IMR-90 (cell line): ENCODE results near the gene TECTB. TPM values are rescaled to one million over a fixed set of nuclear protein-coding genes. Genes with fewer than 3 reads are reported as not detected.

Source experiments
- ATAC-seq: fragments of 200-7000 bp; cut with Tn5 transposase; 2 replicates; pipeline ENCODE4 v1.9.1; 2020; ENCODE audit warnings: low read depth, mild to moderate bottlenecking, moderate library complexity
- BruUV-seq: library from RNA; stranded (reverse); fragments of 400-500 nt; replicated peaks from 2 replicates; lab custom pipeline; 2021; lab: Mats Ljungman, UMichigan
- CTCF ChIA-PET: fragments of 300-600 bp; formaldehyde crosslinking; extraction: SDS; loops from one replicate; lab custom pipeline; 2021; ENCODE audit warnings: antibody characterized with exemption; lab: Yijun Ruan, JAX
- POLR2A ChIA-PET: fragments of 300-600 bp; sonication (Branson Sonifier 250); formaldehyde crosslinking; loops from one replicate; lab custom pipeline; 2022; ENCODE audit warnings: antibody characterized with exemption; ENCODE audit not compliant: unreplicated experiment; lab: Charles Lee
- DNase-seq: peaks from one replicate; pipeline ENCODE4 v3.0.0; 2013
- H2AFZ ChIP-seq: replicated peaks from 2 replicates; pipeline ENCODE3; 2013; ENCODE audit warnings: low read length, mild to moderate bottlenecking; ENCODE audit not compliant: poor library complexity
- H2AK5ac ChIP-seq: 2 replicates; pipeline ENCODE4 v1.6.1; 2013; ENCODE audit warnings: low read depth, low read length, inconsistent platforms
- H2AK9ac ChIP-seq: replicated peaks from 2 replicates; pipeline ENCODE3; 2013; ENCODE audit warnings: mild to moderate bottlenecking, low read depth, low read length, moderate library complexity; ENCODE audit not compliant: poor library complexity
- H2BK120ac ChIP-seq: 2 replicates; pipeline ENCODE4 v1.6.1; 2013; ENCODE audit warnings: low read depth, low read length, inconsistent platforms
- H2BK15ac ChIP-seq: 3 replicates; pipeline ENCODE4 v1.6.1; 2013; ENCODE audit warnings: low read depth, low read length, inconsistent platforms
- H2BK20ac ChIP-seq: 2 replicates; pipeline ENCODE4 v1.6.1; 2013; ENCODE audit warnings: low read depth, mild to moderate bottlenecking, inconsistent platforms, low read length, moderate library complexity
- H2BK5ac ChIP-seq: 2 replicates; pipeline ENCODE4 v1.6.1; 2013; ENCODE audit warnings: mild to moderate bottlenecking, low read depth, low read length, inconsistent platforms; ENCODE audit not compliant: poor library complexity, severe bottlenecking
- H3K14ac ChIP-seq: replicated peaks from 2 replicates; pipeline ENCODE4 v1.6.1; 2013; ENCODE audit warnings: low read depth, low read length, inconsistent platforms
- H3K18ac ChIP-seq: 2 replicates; pipeline ENCODE4 v1.6.1; 2013; ENCODE audit warnings: low read depth, low read length, control low read depth
- H3K23ac ChIP-seq: 2 replicates; pipeline ENCODE4 v1.6.1; 2013; ENCODE audit warnings: low read depth, low read length, inconsistent platforms
- H3K27ac ChIP-seq: 2 replicates; pipeline ENCODE4 v1.5.1; 2013; ENCODE audit warnings: mild to moderate bottlenecking, control low read depth, low read length; ENCODE audit not compliant: insufficient read depth
- H3K27me3 ChIP-seq: 2 replicates; pipeline ENCODE4 v1.6.1; 2013; ENCODE audit warnings: low read length; ENCODE audit not compliant: control insufficient read depth, insufficient read depth
- H3K36me3 ChIP-seq: 2 replicates; pipeline ENCODE4 v1.6.1; 2013; ENCODE audit warnings: low read length, mixed read lengths; ENCODE audit not compliant: control insufficient read depth, insufficient read depth
- H3K4ac ChIP-seq: 2 replicates; pipeline ENCODE4 v1.6.1; 2013; ENCODE audit warnings: low read depth, low read length, inconsistent platforms
- H3K4me1 ChIP-seq: 2 replicates; pipeline ENCODE4 v1.6.1; 2013; ENCODE audit warnings: low read length, mixed read lengths; ENCODE audit not compliant: control insufficient read depth, insufficient read depth
- H3K4me2 ChIP-seq: 2 replicates; pipeline ENCODE4 v1.6.1; 2013; ENCODE audit warnings: low read depth, mild to moderate bottlenecking, control low read depth, low read length, moderate library complexity
- H3K4me3 ChIP-seq: 2 replicates; pipeline ENCODE4 v1.5.1; 2013; ENCODE audit warnings: low read depth, mild to moderate bottlenecking, control low read depth, low read length, moderate library complexity; ENCODE audit not compliant: insufficient read depth
- H3K56ac ChIP-seq: 2 replicates; pipeline ENCODE4 v1.6.1; 2013; ENCODE audit warnings: low read length, inconsistent platforms; ENCODE audit not compliant: insufficient read depth; ENCODE audit errors: extremely low read depth
- H3K79me1 ChIP-seq, 2 experiments: 2 replicates each; pipeline ENCODE4 v1.6.1; 2013; ENCODE audit warnings: low read length in 2 of 2, inconsistent platforms in 1 of 2, low read depth in 1 of 2
- H3K9ac ChIP-seq: 2 replicates; pipeline ENCODE4 v1.6.1; 2013; ENCODE audit warnings: low read depth, low read length, control low read depth
- H3K9me1 ChIP-seq: 2 replicates; pipeline ENCODE4 v1.6.1; 2013; ENCODE audit warnings: low read length, inconsistent platforms; ENCODE audit not compliant: insufficient read depth
- H3K9me3 ChIP-seq: 2 replicates; pipeline ENCODE4 v1.6.1; 2013; ENCODE audit warnings: low read length; ENCODE audit not compliant: control insufficient read depth, insufficient read depth
- H4K20me1 ChIP-seq: 2 replicates; pipeline ENCODE4 v1.6.1; 2013; ENCODE audit warnings: low read length, inconsistent platforms; ENCODE audit not compliant: insufficient read depth
- H4K5ac ChIP-seq: 2 replicates; pipeline ENCODE4 v1.6.1; 2013; ENCODE audit warnings: mild to moderate bottlenecking, low read depth, low read length, control low read depth
- H4K8ac ChIP-seq, 2 experiments: 2 replicates each; pipeline ENCODE4 v1.6.1; 2013; ENCODE audit warnings: low read depth in 2 of 2, low read length in 2 of 2, control low read depth in 1 of 2, inconsistent platforms in 1 of 2
- H4K91ac ChIP-seq: 2 replicates; pipeline ENCODE4 v1.6.1; 2013; ENCODE audit warnings: low read depth, low read length, inconsistent platforms; ENCODE audit not compliant: insufficient read depth
- BHLHE40 ChIP-seq: fragments of 150-350 bp; IDR thresholded peaks from 2 replicates; pipeline ENCODE4 v1.6.1; 2016; ENCODE audit warnings: mild to moderate bottlenecking, low read depth, low read length
- CEBPB ChIP-seq: IDR thresholded peaks from 2 replicates; pipeline ENCODE4 v1.6.1; 2012; ENCODE audit warnings: low read depth, low read length, improper control_type of control experiment
- POLR2A ChIP-seq: IDR thresholded peaks from 2 replicates; pipeline ENCODE4 v1.6.1; 2012; ENCODE audit warnings: mild to moderate bottlenecking, low read depth, low read length
- RAD21 ChIP-seq: IDR thresholded peaks from 2 replicates; pipeline ENCODE4 v1.6.1; 2012; ENCODE audit warnings: low read length, improper control_type of control experiment
- RFX5 ChIP-seq: IDR thresholded peaks from 2 replicates; pipeline ENCODE4 v1.8.0; 2012; ENCODE audit warnings: low read depth, mild to moderate bottlenecking, low read length, moderate library complexity
- SMC3 ChIP-seq: fragments of 150-350 bp; IDR thresholded peaks from 2 replicates; pipeline ENCODE4 v1.6.1; 2016; ENCODE audit warnings: low read depth, mild to moderate bottlenecking, antibody characterized with exemption, low read length, moderate library complexity
- WGBS, 2 experiments: methylation state at CpG; one replicate each; pipeline versions ENCODE4 v1.1.5 to v1.1.7; 2013; ENCODE audit warnings: missing lambda C conversion rate in 2 of 2; ENCODE audit not compliant: insufficient read length in 1 of 2; ENCODE audit errors: extremely low coverage in 2 of 2; 5-methylcytosine and 5-hydroxymethylcytosine counted together
- dilution Hi-C: fragments of 300-500 bp; cut with HindIII; formaldehyde crosslinking; loops from one replicate; pipeline ENCODE4 v1.14.3; 2018; ENCODE audit warnings: low sequenced_read_pairs; ENCODE audit not compliant: unreplicated experiment
- in situ Hi-C: fragments of 300-500 bp; cut with MboI; formaldehyde crosslinking; loops from 3 replicates; pipeline ENCODE4 v1.14.3; 2019; ENCODE audit warnings: low sequenced_read_pairs, inconsistent platforms, mixed read lengths
- intact Hi-C: fragments of 100-400 bp; cut with micrococcal nuclease; formaldehyde crosslinking; loops from 2 replicates; pipeline ENCODE4 v1.10.0; 2022
- polyA plus RNA-seq, 3 experiments: library from polyadenylated mRNA; depleted of rRNA; stranded (reverse); fragments of >200 nt; gene quantifications; 2 replicates each; pipeline ENCODE4 v1.2.3, GENCODE V29; 2012; ENCODE audit warnings: low replicate concordance in 1 of 3
- total RNA-seq: library from RNA; depleted of rRNA; stranded (reverse); fragments of >200 nt; gene quantifications from 2 replicates; pipeline ENCODE4 v1.2.3, GENCODE V29; 2012
- TF ChIP-seq, protein P1 (sequence below): conservative IDR thresholded peaks from 2 replicates; pipeline ENCODE4 v1.5.1; 2012; ENCODE audit warnings: mild to moderate bottlenecking, low read depth, low read length, improper control_type of control experiment

Gene TECTB
- total and polyA plus RNA-seq, 2 of the 4 experiments (the other 2 are of a cell fraction), result not detected

DNA sequence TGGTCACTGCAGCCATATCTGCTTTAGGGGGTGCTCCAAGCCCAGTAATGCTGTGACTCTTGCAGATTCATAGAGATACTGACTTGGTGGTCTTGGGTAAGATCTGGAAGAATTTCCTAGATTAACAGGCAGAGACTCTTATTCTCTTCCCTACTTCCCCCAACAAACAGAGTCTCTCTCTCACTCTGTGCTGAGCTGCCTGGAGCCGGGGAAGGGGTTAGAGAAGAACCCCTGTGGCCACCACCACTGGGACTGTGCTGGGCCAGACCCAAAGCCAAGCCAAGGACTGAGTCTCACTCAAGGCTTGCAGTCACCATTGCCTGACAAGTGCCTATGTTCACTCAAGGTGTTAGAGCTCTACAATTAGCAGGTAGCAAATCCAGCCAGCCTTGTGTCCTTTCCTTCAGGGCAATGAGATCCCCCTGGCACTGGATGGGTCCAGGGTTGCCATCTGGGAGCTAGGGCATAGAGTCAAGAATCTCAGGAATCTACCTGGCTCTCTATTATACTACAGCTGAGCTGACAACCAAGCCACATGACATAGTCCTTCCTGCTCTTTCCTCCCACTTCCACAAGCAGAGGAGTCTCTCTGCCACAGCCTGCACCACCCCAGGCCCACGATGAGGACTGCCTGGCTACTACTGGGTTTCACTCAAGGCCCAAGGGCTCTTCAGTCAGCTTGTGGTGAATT is 41.4 kb upstream of the TECTB start:
- DNase-seq (no peak), ATAC-seq (no peak)
- H3K4me1 ChIP-seq, result peaks cover 2% of the 10 kb centered on the region; the same call in 1 of the 2 replicates
- H2AFZ ChIP-seq, result no peak overlapping the region
- H2BK5ac ChIP-seq, result no peak overlapping the region
- H4K8ac ChIP-seq, result no peak overlapping the region
- H3K14ac ChIP-seq, result no peak overlapping the region
- H3K9me3 ChIP-seq, result peaks cover 10% of the 10 kb centered on the region
- H3K36me3 ChIP-seq, result no peaks in the 10 kb centered on the region
- H3K4ac ChIP-seq, result no peak overlapping the region
- no peak overlapping the region for H2AK9ac ChIP-seq
- no CpG with 5 or more reads among the region's 2 CpGs for WGBS, 2 experiments
- H3K9me1 ChIP-seq, result no peaks in the 10 kb centered on the region
- H3K27me3 ChIP-seq, result no peaks in the 10 kb centered on the region
- POLR2A ChIA-PET, result no interaction called here
- TF ChIP-seq SMC3 (no peak), RFX5 (no peak), CEBPB (no peak), POLR2A (no peak), RAD21 (no peak), BHLHE40 (no peak)
- TF ChIP-seq, protein P1, sequence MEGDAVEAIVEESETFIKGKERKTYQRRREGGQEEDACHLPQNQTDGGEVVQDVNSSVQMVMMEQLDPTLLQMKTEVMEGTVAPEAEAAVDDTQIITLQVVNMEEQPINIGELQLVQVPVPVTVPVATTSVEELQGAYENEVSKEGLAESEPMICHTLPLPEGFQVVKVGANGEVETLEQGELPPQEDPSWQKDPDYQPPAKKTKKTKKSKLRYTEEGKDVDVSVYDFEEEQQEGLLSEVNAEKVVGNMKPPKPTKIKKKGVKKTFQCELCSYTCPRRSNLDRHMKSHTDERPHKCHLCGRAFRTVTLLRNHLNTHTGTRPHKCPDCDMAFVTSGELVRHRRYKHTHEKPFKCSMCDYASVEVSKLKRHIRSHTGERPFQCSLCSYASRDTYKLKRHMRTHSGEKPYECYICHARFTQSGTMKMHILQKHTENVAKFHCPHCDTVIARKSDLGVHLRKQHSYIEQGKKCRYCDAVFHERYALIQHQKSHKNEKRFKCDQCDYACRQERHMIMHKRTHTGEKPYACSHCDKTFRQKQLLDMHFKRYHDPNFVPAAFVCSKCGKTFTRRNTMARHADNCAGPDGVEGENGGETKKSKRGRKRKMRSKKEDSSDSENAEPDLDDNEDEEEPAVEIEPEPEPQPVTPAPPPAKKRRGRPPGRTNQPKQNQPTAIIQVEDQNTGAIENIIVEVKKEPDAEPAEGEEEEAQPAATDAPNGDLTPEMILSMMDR, result no peak
- no peak overlapping the region for H3K56ac ChIP-seq
- no peaks in the 10 kb centered on the region for H3K79me1 ChIP-seq
- no peak overlapping the region for H2BK20ac ChIP-seq
- no peak overlapping the region for H3K9ac ChIP-seq
- in situ Hi-C loops, result no loop called here
- no peak overlapping the region for H4K5ac ChIP-seq
- H2AK5ac ChIP-seq, result no peak overlapping the region
- no peak overlapping the region for H3K4me2 ChIP-seq
- CTCF ChIA-PET, result no interaction called here
- BruUV-seq, result no TSS peak
- H2BK120ac ChIP-seq, result no peak overlapping the region
- no peak overlapping the region for H3K23ac ChIP-seq
- dilution Hi-C loops, result no loop called here
- H4K91ac ChIP-seq, result no peak overlapping the region
- H3K18ac ChIP-seq, result no peak overlapping the region
- no peak overlapping the region for H3K4me3 ChIP-seq
- H2BK15ac ChIP-seq, result no peak overlapping the region
- H3K27ac ChIP-seq, result no peak overlapping the region
- intact Hi-C loops, result no loop called here
- H4K20me1 ChIP-seq, result no peaks in the 10 kb centered on the region
